Neural progenitor cell (in vitro differentiated cells): ENCODE data around the gene LIG1. TPM values are rescaled to one million over a fixed set of nuclear protein-coding genes. Genes with fewer than 3 reads are reported as not detected.
"Not testable (repeated sequence)": the region's sequence is repeated elsewhere in the genome, so short reads cannot be mapped to it uniquely, and the experiment has no call there.

Experiments used
- DNase-seq: peaks from one replicate; pipeline ENCODE4 v3.0.0-alpha.2; 2016; ENCODE audit warnings: low spot score
- H2AFZ ChIP-seq: fragments of 200-600 bp; sonication (generic); replicated peaks from 2 replicates; pipeline ENCODE4 v1.6.1; 2016; ENCODE audit warnings: antibody characterized with exemption
- H3F3A ChIP-seq: fragments of 200-600 bp; sonication (generic); 2 replicates; pipeline ENCODE4 v1.6.1; 2016; ENCODE audit warnings: antibody characterized with exemption, low read depth
- H3K27ac ChIP-seq: fragments of 200-600 bp; sonication (generic); 2 replicates; pipeline ENCODE4 v1.5.1; 2016; ENCODE audit warnings: mild to moderate bottlenecking
- H3K27me3 ChIP-seq: fragments of 200-600 bp; sonication (generic); 2 replicates; pipeline ENCODE4 v1.6.1; 2016; ENCODE audit warnings: mild to moderate bottlenecking, moderate library complexity
- H3K36me3 ChIP-seq: fragments of 200-600 bp; sonication (generic); 2 replicates; pipeline ENCODE4 v1.5.1; 2016
- H3K4me1 ChIP-seq: fragments of 200-600 bp; sonication (generic); 2 replicates; pipeline ENCODE4 v1.6.1; 2016; ENCODE audit warnings: mixed run types
- H3K4me2 ChIP-seq: fragments of 200-600 bp; sonication (generic); 2 replicates; pipeline ENCODE4 v1.6.1; 2016
- H3K4me3 ChIP-seq: fragments of 200-600 bp; sonication (generic); 2 replicates; pipeline ENCODE4 v1.5.1; 2016
- H3K79me2 ChIP-seq: fragments of 200-600 bp; sonication (generic); 2 replicates; pipeline ENCODE4 v1.6.1; 2016; ENCODE audit warnings: low read depth
- H3K9ac ChIP-seq: fragments of 200-600 bp; sonication (generic); 2 replicates; pipeline ENCODE4 v1.6.1; 2016
- H3K9me3 ChIP-seq: fragments of 200-600 bp; sonication (generic); 2 replicates; pipeline ENCODE4 v1.5.1; 2016; ENCODE audit warnings: low read depth
- H4K20me1 ChIP-seq: fragments of 200-600 bp; sonication (generic); 2 replicates; pipeline ENCODE4 v1.6.1; 2016; ENCODE audit warnings: low read depth
- H3K27ac Mint-ChIP-seq: 3 replicates; pipeline ENCODE4 v1.8.0; 2021; ENCODE audit warnings: mixed read lengths
- H3K27me3 Mint-ChIP-seq: 2 replicates; pipeline ENCODE4 v1.8.0; 2022; ENCODE audit warnings: low read depth, mild to moderate bottlenecking, inconsistent platforms, moderate library complexity, mixed read lengths; ENCODE audit not compliant: insufficient read depth
- H3K36me3 Mint-ChIP-seq: 3 replicates; pipeline ENCODE4 v1.8.0; 2021; ENCODE audit warnings: mixed read lengths
- H3K4me1 Mint-ChIP-seq: 3 replicates; pipeline ENCODE4 v1.8.0; 2021; ENCODE audit warnings: mixed read lengths
- H3K4me3 Mint-ChIP-seq: 3 replicates; pipeline ENCODE4 v1.8.0; 2021; ENCODE audit warnings: mild to moderate bottlenecking, moderate library complexity, mixed read lengths
- H3K9me3 Mint-ChIP-seq: 3 replicates; pipeline ENCODE4 v1.8.0; 2020; ENCODE audit warnings: mixed read lengths
- EZH2 ChIP-seq: fragments of 200-600 bp; sonication (generic); IDR thresholded peaks from 2 replicates; pipeline ENCODE4 v1.6.1; 2017; ENCODE audit warnings: antibody characterized with exemption, mild to moderate bottlenecking, moderate library complexity
- EZH2phosphoT487 ChIP-seq: fragments of 200-600 bp; sonication (generic); IDR thresholded peaks from 2 replicates; pipeline ENCODE4 v1.6.1; 2017; ENCODE audit warnings: antibody characterized with exemption
- total RNA-seq: library from RNA; depleted of rRNA; stranded (reverse); fragments of >200 nt; gene quantifications from 2 replicates; pipeline ENCODE4 v1.2.3, GENCODE V29; 2015; ENCODE audit warnings: low replicate concordance
- TF ChIP-seq, protein P1 (sequence below): fragments of 200-600 bp; sonication (generic); IDR thresholded peaks from 2 replicates; pipeline ENCODE4 v1.5.1; 2017; ENCODE audit warnings: antibody characterized with exemption, mild to moderate bottlenecking

The LIG1 gene
- total RNA-seq, 1 donor from 2014 or later: 40.0 TPM

DNA sequence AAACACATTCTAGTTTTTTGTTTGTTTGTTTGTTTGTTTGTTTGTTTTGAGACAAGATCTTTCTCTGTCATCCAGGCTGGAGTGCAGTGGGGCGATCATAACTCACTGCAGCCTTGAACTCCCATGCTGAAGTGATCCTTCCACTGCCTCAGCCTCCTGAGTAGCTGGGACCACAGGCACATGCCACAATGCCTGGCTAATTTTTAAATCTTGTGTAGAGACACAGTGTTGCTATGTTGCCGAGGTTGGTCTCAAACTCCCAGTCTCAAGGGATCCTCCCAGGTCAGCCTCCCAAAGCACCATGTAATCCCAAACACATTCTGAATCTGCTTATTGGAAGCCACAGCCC, 75.3 kb downstream of the LIG1 start:
- H3K36me3 Mint-ChIP-seq: no peaks in the 10 kb centered on the region
- H3F3A ChIP-seq: no peaks in the 10 kb centered on the region
- no peaks in the 10 kb centered on the region for H3K36me3 ChIP-seq
- H3K4me1 ChIP-seq: no peaks in the 10 kb centered on the region
- H3K27ac Mint-ChIP-seq: no peak overlapping the region
- H3K4me3 Mint-ChIP-seq: no peak overlapping the region
- H3K4me2 ChIP-seq: no peak overlapping the region
- no peak for DNase-seq
- H3K27ac ChIP-seq: no peak overlapping the region
- TF ChIP-seq EZH2phosphoT487: no peak
- no peak for TF ChIP-seq EZH2
- peaks cover 16% of the 10 kb centered on the region for H3K4me1 Mint-ChIP-seq
- H3K9ac ChIP-seq: no peak overlapping the region
- H2AFZ ChIP-seq: no peak overlapping the region
- H3K27me3 Mint-ChIP-seq: peaks cover 13% of the 10 kb centered on the region
- H3K79me2 ChIP-seq: no peaks in the 10 kb centered on the region
- no peaks in the 10 kb centered on the region for H3K27me3 ChIP-seq
- no peak overlapping the region for H3K4me3 ChIP-seq
- H3K9me3 ChIP-seq: no peaks in the 10 kb centered on the region
- no peaks in the 10 kb centered on the region for H4K20me1 ChIP-seq
- H3K9me3 Mint-ChIP-seq: peaks cover 14% of the 10 kb centered on the region

DNA sequence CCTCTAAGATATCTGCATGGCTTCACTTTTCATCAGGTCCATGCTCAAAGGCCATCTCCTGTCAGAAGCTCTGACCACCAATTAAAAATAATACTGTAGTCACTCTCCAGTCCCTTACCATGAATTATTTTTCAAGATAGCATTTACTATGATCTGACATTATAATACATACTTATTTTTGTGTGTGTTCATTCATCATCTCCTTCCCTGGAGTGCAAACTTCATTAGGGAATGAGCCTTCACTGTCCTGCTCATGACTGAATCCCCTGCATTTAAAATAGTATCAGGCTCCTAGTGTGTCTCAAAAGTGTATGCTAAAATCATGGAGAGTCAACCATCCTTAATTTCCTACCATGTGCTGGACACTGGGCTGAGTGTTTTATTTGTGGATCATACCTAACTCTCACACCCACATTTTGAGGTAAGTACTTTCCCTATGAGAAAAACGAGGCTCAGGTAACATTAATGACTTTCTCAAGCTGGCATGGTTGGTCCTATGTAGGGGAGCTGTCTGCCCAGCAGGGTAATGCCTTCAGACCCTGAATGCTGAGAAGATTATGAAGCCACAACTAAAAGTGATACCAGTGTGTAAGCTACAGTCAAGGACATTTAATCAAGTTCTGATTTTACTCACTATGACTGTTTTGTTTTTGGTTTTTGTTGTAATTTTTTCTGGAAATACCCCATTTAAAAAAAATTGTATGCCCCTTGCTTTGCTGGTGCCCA, 75.9 kb downstream of the LIG1 start:
- Histone ChIP-seq H3K9me3 (no peaks in the 10 kb centered on the region), H2AFZ (no peak overlapping the region), H3K27me3 (no peaks in the 10 kb centered on the region), H3K4me2 (no peak overlapping the region), H3K36me3 (no peaks in the 10 kb centered on the region), H3F3A (no peaks in the 10 kb centered on the region), H3K4me1 (no peaks in the 10 kb centered on the region), H3K9ac (no peak overlapping the region), H3K27ac (no peak overlapping the region), H4K20me1 (no peaks in the 10 kb centered on the region), H3K79me2 (no peaks in the 10 kb centered on the region), H3K4me3 (no peak overlapping the region)
- Mint-ChIP-seq H3K4me1 (peaks cover 16% of the 10 kb centered on the region), H3K27me3 (peaks cover 13% of the 10 kb centered on the region), H3K27ac (no peak overlapping the region), H3K9me3 (peaks cover 15% of the 10 kb centered on the region), H3K36me3 (no peaks in the 10 kb centered on the region), H3K4me3 (no peak overlapping the region)
- TF ChIP-seq, protein P1, sequence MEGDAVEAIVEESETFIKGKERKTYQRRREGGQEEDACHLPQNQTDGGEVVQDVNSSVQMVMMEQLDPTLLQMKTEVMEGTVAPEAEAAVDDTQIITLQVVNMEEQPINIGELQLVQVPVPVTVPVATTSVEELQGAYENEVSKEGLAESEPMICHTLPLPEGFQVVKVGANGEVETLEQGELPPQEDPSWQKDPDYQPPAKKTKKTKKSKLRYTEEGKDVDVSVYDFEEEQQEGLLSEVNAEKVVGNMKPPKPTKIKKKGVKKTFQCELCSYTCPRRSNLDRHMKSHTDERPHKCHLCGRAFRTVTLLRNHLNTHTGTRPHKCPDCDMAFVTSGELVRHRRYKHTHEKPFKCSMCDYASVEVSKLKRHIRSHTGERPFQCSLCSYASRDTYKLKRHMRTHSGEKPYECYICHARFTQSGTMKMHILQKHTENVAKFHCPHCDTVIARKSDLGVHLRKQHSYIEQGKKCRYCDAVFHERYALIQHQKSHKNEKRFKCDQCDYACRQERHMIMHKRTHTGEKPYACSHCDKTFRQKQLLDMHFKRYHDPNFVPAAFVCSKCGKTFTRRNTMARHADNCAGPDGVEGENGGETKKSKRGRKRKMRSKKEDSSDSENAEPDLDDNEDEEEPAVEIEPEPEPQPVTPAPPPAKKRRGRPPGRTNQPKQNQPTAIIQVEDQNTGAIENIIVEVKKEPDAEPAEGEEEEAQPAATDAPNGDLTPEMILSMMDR: no peak
- TF ChIP-seq EZH2phosphoT487 (no peak), EZH2 (no peak)
- no peak for DNase-seq

DNA sequence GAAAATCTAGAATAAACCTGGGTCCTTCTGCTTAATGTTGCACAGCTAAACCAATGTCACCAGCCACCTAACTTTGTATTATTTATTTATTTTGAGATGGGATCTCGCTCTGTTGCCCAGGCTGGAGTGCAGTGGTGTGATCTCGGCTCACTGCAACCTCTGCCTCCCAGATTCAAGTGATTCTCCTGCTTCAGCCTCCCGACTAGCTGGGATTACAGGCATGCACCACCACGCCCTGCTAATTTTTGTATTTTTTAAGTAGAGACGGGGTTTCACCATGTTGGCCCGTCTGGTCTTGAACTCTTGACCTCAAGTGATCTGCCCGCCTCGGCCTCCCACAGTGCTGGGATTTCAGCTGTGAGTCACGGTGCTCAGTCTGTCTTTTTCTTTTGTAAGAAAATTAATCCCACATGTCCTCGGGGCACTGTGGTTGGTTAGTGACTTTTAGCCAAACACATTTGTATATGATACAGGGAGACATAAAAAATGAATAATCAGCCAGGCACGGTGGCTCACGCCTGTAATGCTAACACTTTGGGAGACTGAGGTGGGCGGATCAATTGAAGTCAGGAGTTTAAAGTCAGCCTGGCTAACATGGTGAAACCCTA, 78.9 kb downstream of the LIG1 start:
- H3K9me3 ChIP-seq, H3K4me3 Mint-ChIP-seq, H3K36me3 Mint-ChIP-seq, H3K27me3 ChIP-seq, H3K4me1 ChIP-seq, H3K9ac ChIP-seq, H3K27ac ChIP-seq, H3K4me2 ChIP-seq, H2AFZ ChIP-seq, H3F3A ChIP-seq, H3K4me3 ChIP-seq, H3K27ac Mint-ChIP-seq, H3K79me2 ChIP-seq, H4K20me1 ChIP-seq, H3K36me3 ChIP-seq, DNase-seq: not testable (repeated sequence)
- Mint-ChIP-seq H3K27me3 (peaks cover 13% of the 10 kb centered on the region), H3K9me3 (peaks cover 16% of the 10 kb centered on the region), H3K4me1 (peaks cover 19% of the 10 kb centered on the region)

DNA sequence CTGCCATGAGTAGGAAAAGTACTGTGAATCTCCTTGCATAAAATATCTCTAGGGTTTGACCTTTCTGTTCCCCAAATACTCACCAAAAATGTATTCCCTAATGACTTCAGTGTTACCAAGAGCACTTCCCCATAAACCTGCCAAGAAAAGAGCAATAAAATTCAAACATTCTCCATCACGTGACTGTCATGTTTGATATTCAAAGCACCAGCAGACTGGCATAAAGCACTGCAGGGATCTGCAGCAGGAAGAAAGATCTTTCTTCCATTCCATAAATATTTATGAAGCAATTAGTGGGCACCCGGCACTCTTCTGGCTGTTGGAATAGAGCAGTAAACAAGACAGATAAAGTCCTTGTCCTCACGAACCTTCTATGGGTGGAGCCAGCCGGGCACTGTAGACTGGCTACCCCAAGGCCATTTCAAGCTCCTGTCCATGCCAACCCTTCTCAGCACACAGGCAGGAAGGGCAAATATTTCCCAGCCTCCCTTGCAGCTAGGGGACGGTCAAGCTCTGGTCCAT, 79.8 kb downstream of the LIG1 start:
- no peaks in the 10 kb centered on the region for H3K36me3 Mint-ChIP-seq
- H2AFZ ChIP-seq: no peak overlapping the region
- no peak overlapping the region for H3K4me3 Mint-ChIP-seq
- H4K20me1 ChIP-seq: no peaks in the 10 kb centered on the region
- H3K27me3 ChIP-seq: no peaks in the 10 kb centered on the region
- no peaks in the 10 kb centered on the region for H3K4me1 ChIP-seq
- no peaks in the 10 kb centered on the region for H3K79me2 ChIP-seq
- H3K36me3 ChIP-seq: no peaks in the 10 kb centered on the region
- peaks cover 22% of the 10 kb centered on the region for H3K4me1 Mint-ChIP-seq
- H3K27ac ChIP-seq: no peak overlapping the region
- no peaks in the 10 kb centered on the region for H3F3A ChIP-seq
- H3K4me3 ChIP-seq: no peak overlapping the region
- H3K9ac ChIP-seq: no peak overlapping the region
- peaks cover 13% of the 10 kb centered on the region for H3K27me3 Mint-ChIP-seq
- H3K4me2 ChIP-seq: no peak overlapping the region
- TF ChIP-seq EZH2: no peak
- no peak for TF ChIP-seq EZH2phosphoT487
- TF ChIP-seq, protein P1: no peak
- H3K9me3 ChIP-seq: no peaks in the 10 kb centered on the region
- no peak overlapping the region for H3K27ac Mint-ChIP-seq
- DNase-seq: no peak
- peaks cover 16% of the 10 kb centered on the region for H3K9me3 Mint-ChIP-seq

DNA sequence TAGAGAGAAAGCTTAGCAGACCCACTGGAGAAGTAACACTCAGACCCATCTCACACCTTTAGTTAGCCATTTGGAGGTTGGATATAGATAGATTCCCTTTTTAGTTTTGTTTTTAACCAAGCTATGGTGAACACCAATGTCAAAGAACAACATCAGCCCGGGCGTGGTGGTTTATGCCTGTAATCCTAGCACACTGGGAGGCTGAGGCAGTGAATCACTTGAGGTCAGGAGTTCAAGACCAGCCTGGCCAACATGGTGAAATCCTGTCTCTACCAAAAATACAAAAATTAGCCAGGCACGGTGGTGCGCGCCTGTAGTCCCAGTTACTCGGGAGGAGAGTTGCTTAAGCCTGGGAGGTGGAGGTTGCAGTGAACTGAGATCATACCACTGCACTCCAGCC, 81.2 kb downstream of the LIG1 start:
- not testable (repeated sequence) for H2AFZ ChIP-seq, H3K4me3 Mint-ChIP-seq, H3K9me3 ChIP-seq, H3K27ac Mint-ChIP-seq, H3K4me3 ChIP-seq, H3K79me2 ChIP-seq, H3K27me3 ChIP-seq, H3K9ac ChIP-seq, H3K27ac ChIP-seq, H3K27me3 Mint-ChIP-seq, H3K4me2 ChIP-seq, DNase-seq, H4K20me1 ChIP-seq, H3K36me3 ChIP-seq, H3K36me3 Mint-ChIP-seq, H3K4me1 ChIP-seq, H3F3A ChIP-seq
- peaks cover 23% of the 10 kb centered on the region for H3K4me1 Mint-ChIP-seq
- peaks cover 13% of the 10 kb centered on the region for H3K9me3 Mint-ChIP-seq
